Astrocyte (in vitro differentiated cells and primary cell): ENCODE data around the gene MYRIP. TPM values are rescaled to one million over a fixed set of nuclear protein-coding genes. Genes with fewer than 3 reads are reported as not detected.

Source experiments
- DNase-seq: peaks from one replicate; pipeline ENCODE4 v3.0.0-alpha.2; 2010; ENCODE audit warnings: low read depth
- FAIRE-seq: peaks from 2 replicates; lab custom pipeline; 2011; peaks lifted over from hg19 to GRCh38; lab: Jason Lieb, UNC
- H2AFZ ChIP-seq: 2 replicates; pipeline ENCODE4 v1.6.0; 2012; ENCODE audit warnings: low read depth, low read length, inconsistent platforms
- H3K27ac ChIP-seq: 2 replicates; pipeline ENCODE4 v1.5.1; 2011; ENCODE audit warnings: low read depth, low read length, inconsistent platforms
- H3K27me3 ChIP-seq: 2 replicates; pipeline ENCODE4 v1.6.0; 2011; ENCODE audit warnings: low read length, inconsistent platforms; ENCODE audit not compliant: insufficient read depth
- H3K36me3 ChIP-seq: 2 replicates; pipeline ENCODE4 v1.5.1; 2011; ENCODE audit warnings: low read length, inconsistent platforms; ENCODE audit not compliant: insufficient read depth
- H3K4me1 ChIP-seq: 2 replicates; pipeline ENCODE4 v1.5.1; 2011; ENCODE audit warnings: low read length, inconsistent platforms; ENCODE audit not compliant: insufficient read depth
- H3K4me2 ChIP-seq: 2 replicates; pipeline ENCODE4 v1.6.0; 2012; ENCODE audit warnings: low read length, inconsistent platforms
- H3K4me3 ChIP-seq: 2 replicates; pipeline ENCODE4 v1.5.1; 2011; ENCODE audit warnings: low read depth, mild to moderate bottlenecking, low read length, inconsistent platforms; ENCODE audit not compliant: insufficient read depth
- H3K79me2 ChIP-seq: 2 replicates; pipeline ENCODE4 v1.6.0; 2012; ENCODE audit warnings: mild to moderate bottlenecking, low read length, inconsistent platforms; ENCODE audit not compliant: insufficient read depth
- H3K9ac ChIP-seq: 2 replicates; pipeline ENCODE4 v1.6.0; 2012; ENCODE audit warnings: mild to moderate bottlenecking, low read length, inconsistent platforms
- H3K9me3 ChIP-seq: 2 replicates; pipeline ENCODE4 v1.5.1; 2012; ENCODE audit warnings: low read depth, mild to moderate bottlenecking, low read length, inconsistent platforms; ENCODE audit not compliant: insufficient read depth
- H4K20me1 ChIP-seq: 2 replicates; pipeline ENCODE4 v1.6.0; 2012; ENCODE audit warnings: low read length, inconsistent platforms; ENCODE audit not compliant: insufficient read depth
- H3K27ac Mint-ChIP-seq: one replicate; pipeline ENCODE4 v1.8.0; 2021; ENCODE audit warnings: mild to moderate bottlenecking, mixed read lengths; ENCODE audit not compliant: unreplicated experiment
- H3K27me3 Mint-ChIP-seq: one replicate; pipeline ENCODE4 v1.8.0; 2021; ENCODE audit warnings: low read depth, mixed read lengths; ENCODE audit not compliant: unreplicated experiment
- H3K36me3 Mint-ChIP-seq: one replicate; pipeline ENCODE4 v1.8.0; 2021; ENCODE audit warnings: low read depth, mixed read lengths; ENCODE audit not compliant: unreplicated experiment
- H3K4me1 Mint-ChIP-seq: one replicate; pipeline ENCODE4 v1.8.0; 2021; ENCODE audit warnings: low read depth, mixed read lengths; ENCODE audit not compliant: unreplicated experiment
- H3K4me3 Mint-ChIP-seq: one replicate; pipeline ENCODE4 v1.8.0; 2021; ENCODE audit warnings: mild to moderate bottlenecking, moderate library complexity, mixed read lengths; ENCODE audit not compliant: unreplicated experiment
- H3K9me3 Mint-ChIP-seq: one replicate; pipeline ENCODE4 v1.8.0; 2021; ENCODE audit warnings: mild to moderate bottlenecking, mixed read lengths; ENCODE audit not compliant: unreplicated experiment
- EZH2 ChIP-seq: IDR thresholded peaks from 2 replicates; pipeline ENCODE4 v1.6.1; 2012; ENCODE audit warnings: mild to moderate bottlenecking, low read length, inconsistent platforms; ENCODE audit not compliant: insufficient read depth
- total RNA-seq: library from RNA; stranded (reverse); gene quantifications from 2 replicates; pipeline ENCODE4 v1.2.1, GENCODE V29; 2021
- TF ChIP-seq, protein P1 (sequence below): IDR thresholded peaks from 2 replicates; pipeline ENCODE4 v1.5.1; 2011; ENCODE audit warnings: low read depth, mild to moderate bottlenecking, inconsistent platforms, low read length, moderate library complexity; ENCODE audit not compliant: insufficient read depth

The MYRIP gene
- total RNA-seq, 1 donor from 2014 or later: 0.07 TPM

DNA sequence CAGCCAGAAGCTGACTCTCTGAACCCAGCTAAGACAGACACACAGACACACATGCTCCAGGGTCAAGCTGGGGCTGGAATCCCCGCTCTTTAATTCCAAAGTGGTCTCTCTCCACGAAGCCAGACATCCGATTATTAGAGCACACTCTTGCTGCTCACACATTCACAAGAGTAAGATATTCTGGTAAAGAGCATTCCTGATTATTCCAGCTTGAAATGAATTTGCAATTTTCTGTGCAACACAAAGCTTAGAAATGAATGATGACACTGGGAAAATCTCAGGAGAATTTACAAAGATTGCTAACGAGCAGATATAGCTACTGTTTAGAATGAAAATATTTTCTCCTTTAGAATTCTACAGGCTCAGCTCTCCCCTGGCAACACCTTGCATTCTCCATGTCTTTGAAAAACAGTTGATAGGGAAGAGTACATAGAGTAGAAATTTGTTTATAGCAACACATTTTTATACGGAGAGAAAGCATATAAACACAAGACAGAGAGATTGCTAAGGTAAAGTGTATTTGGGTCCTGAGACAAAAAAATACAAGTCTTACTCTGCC, 419.5 kb downstream of the MYRIP start:
- H3K4me1 Mint-ChIP-seq: no peaks in the 10 kb centered on the region
- H3K36me3 ChIP-seq: no peaks in the 10 kb centered on the region

DNA sequence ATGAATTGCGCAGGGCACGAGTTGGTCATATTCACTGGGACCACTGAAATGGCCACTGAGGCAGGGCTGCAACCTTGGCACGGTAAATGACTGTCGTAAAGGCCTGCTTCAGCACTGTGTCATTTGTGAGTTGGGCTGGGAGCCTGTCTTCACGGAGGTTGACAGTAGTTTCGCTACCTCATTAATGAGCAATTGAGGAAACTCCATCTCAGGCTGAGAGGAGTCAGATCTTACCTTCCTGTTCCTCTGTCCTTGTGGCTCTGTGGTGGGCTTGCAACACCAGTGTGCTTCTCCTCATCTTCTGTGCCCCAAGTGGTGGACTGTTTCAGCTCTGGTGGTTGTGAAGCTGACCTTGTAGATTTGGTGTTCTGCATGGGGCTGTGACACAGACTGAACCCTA, 420.0 kb downstream of the MYRIP start:
- no peaks in the 10 kb centered on the region for H3K9me3 ChIP-seq
- no peak for FAIRE-seq
- H2AFZ ChIP-seq: no peak overlapping the region
- H3K79me2 ChIP-seq: no peaks in the 10 kb centered on the region
- TF ChIP-seq, protein P1, sequence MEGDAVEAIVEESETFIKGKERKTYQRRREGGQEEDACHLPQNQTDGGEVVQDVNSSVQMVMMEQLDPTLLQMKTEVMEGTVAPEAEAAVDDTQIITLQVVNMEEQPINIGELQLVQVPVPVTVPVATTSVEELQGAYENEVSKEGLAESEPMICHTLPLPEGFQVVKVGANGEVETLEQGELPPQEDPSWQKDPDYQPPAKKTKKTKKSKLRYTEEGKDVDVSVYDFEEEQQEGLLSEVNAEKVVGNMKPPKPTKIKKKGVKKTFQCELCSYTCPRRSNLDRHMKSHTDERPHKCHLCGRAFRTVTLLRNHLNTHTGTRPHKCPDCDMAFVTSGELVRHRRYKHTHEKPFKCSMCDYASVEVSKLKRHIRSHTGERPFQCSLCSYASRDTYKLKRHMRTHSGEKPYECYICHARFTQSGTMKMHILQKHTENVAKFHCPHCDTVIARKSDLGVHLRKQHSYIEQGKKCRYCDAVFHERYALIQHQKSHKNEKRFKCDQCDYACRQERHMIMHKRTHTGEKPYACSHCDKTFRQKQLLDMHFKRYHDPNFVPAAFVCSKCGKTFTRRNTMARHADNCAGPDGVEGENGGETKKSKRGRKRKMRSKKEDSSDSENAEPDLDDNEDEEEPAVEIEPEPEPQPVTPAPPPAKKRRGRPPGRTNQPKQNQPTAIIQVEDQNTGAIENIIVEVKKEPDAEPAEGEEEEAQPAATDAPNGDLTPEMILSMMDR: no peak
- TF ChIP-seq EZH2: no peak
- H3K27ac ChIP-seq: no peak overlapping the region
- Mint-ChIP-seq H3K27me3 (peaks cover 2% of the 10 kb centered on the region), H3K4me1 (no peaks in the 10 kb centered on the region), H3K4me3 (no peak overlapping the region), H3K27ac (no peak overlapping the region), H3K9me3 (no peaks in the 10 kb centered on the region), H3K36me3 (no peaks in the 10 kb centered on the region)
- H4K20me1 ChIP-seq: no peaks in the 10 kb centered on the region
- H3K4me2 ChIP-seq: no peak overlapping the region
- DNase-seq: no peak
- no peaks in the 10 kb centered on the region for H3K27me3 ChIP-seq
- no peaks in the 10 kb centered on the region for H3K36me3 ChIP-seq
- H3K9ac ChIP-seq: no peak overlapping the region
- H3K4me3 ChIP-seq: no peak overlapping the region
- H3K4me1 ChIP-seq: no peaks in the 10 kb centered on the region

More for the DNA sequence above, 419.5 kb downstream of the MYRIP start:
- no peaks in the 10 kb centered on the region for H3K27me3 ChIP-seq
- no peak overlapping the region for H3K9ac ChIP-seq
- H3K9me3 ChIP-seq: no peaks in the 10 kb centered on the region
- Mint-ChIP-seq H3K36me3 (no peaks in the 10 kb centered on the region), H3K27me3 (peaks cover 2% of the 10 kb centered on the region), H3K4me3 (no peak overlapping the region), H3K9me3 (no peaks in the 10 kb centered on the region), H3K27ac (no peak overlapping the region)
- H4K20me1 ChIP-seq: no peaks in the 10 kb centered on the region
- TF ChIP-seq, protein P1: no peak
- TF ChIP-seq EZH2: no peak
- no peak overlapping the region for H3K4me3 ChIP-seq
- FAIRE-seq (no peak), DNase-seq (no peak)
- no peaks in the 10 kb centered on the region for H3K4me1 ChIP-seq
- no peak overlapping the region for H3K27ac ChIP-seq
- no peak overlapping the region for H2AFZ ChIP-seq
- no peaks in the 10 kb centered on the region for H3K79me2 ChIP-seq
- H3K4me2 ChIP-seq: no peak overlapping the region

DNA sequence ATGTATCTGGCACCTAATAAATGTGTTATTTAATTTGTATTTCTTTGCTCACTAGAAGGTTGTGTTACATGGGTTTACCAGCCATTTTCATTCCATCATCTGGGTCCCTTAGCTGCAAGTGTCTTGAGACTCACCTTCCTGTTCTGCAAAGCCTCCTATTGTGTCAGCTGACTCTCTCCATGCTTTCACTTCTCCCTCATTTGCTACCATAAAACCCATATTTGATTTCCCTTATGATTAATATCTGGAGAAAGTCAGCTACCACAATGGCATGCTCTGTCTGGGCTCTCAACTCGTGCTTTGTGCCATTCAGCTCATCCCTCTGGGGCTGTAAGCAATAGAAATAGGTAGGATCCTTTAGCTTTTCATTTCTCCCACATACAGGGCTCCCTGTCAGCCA, 420.6 kb downstream of the MYRIP start:
- Histone ChIP-seq H3K79me2 (no peaks in the 10 kb centered on the region), H3K9me3 (no peaks in the 10 kb centered on the region), H3K9ac (no peak overlapping the region), H3K4me1 (no peaks in the 10 kb centered on the region), H3K36me3 (no peaks in the 10 kb centered on the region), H4K20me1 (no peaks in the 10 kb centered on the region), H3K27ac (no peak overlapping the region), H3K27me3 (no peaks in the 10 kb centered on the region), H3K4me3 (no peak overlapping the region), H3K4me2 (no peak overlapping the region), H2AFZ (no peak overlapping the region)
- Mint-ChIP-seq H3K27ac (no peak overlapping the region), H3K27me3 (peaks cover 2% of the 10 kb centered on the region), H3K4me1 (no peaks in the 10 kb centered on the region), H3K9me3 (no peaks in the 10 kb centered on the region), H3K36me3 (no peaks in the 10 kb centered on the region), H3K4me3 (no peak overlapping the region)
- no peak for TF ChIP-seq EZH2
- TF ChIP-seq, protein P1: no peak
- no peak for DNase-seq
- no peak for FAIRE-seq
